Esophagus squamous epithelium (tissue), 4 donors: ENCODE measurements around the gene TET1.

Experiments used
- POLR2A ChIP-seq, 4 donors: fragments of 450-650 bp; IDR thresholded peaks; one replicate each; pipeline ENCODE4 v1.6.1; 2017; ENCODE audit warnings: antibody characterized with exemption in 4 of 4, mild to moderate bottlenecking in 4 of 4, moderate library complexity in 3 of 4
- TF ChIP-seq, protein P1 (sequence below), 6 experiments: fragments of 450-650 bp in 4 of 6; fragments of 200-600 bp in 2 of 6; sonication (generic) in 2 of 6; IDR thresholded peaks; one replicate each; pipeline ENCODE4 v1.5.1; 2016 to 2019; ENCODE audit warnings: antibody characterized with exemption in 6 of 6, mild to moderate bottlenecking in 4 of 6, moderate library complexity in 4 of 6

DNA sequence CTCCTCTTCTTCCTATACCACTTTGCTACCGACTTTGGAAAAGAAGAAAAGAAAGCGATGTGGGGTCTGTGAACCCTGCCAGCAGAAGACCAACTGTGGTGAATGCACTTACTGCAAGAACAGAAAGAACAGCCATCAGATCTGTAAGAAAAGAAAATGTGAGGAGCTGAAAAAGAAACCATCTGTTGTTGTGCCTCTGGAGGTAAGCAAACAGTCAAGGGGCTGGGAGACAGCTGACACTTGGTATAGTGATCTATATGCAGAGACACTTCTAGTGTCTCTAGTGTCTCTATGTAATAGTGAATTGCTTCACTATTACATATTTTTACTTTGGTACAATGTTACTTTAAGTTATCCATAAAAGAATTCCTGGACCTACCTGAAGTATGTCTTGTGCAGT lies 13.9 kb downstream of the TET1 start:
- TF ChIP-seq, protein P1, sequence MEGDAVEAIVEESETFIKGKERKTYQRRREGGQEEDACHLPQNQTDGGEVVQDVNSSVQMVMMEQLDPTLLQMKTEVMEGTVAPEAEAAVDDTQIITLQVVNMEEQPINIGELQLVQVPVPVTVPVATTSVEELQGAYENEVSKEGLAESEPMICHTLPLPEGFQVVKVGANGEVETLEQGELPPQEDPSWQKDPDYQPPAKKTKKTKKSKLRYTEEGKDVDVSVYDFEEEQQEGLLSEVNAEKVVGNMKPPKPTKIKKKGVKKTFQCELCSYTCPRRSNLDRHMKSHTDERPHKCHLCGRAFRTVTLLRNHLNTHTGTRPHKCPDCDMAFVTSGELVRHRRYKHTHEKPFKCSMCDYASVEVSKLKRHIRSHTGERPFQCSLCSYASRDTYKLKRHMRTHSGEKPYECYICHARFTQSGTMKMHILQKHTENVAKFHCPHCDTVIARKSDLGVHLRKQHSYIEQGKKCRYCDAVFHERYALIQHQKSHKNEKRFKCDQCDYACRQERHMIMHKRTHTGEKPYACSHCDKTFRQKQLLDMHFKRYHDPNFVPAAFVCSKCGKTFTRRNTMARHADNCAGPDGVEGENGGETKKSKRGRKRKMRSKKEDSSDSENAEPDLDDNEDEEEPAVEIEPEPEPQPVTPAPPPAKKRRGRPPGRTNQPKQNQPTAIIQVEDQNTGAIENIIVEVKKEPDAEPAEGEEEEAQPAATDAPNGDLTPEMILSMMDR (IDR thresholded peaks at IDR 0.05): no peak
- TF ChIP-seq POLR2A (IDR thresholded peaks at IDR 0.05): no peak
